Vagina (tissue), 2 donors: Measurements from ENCODE around the gene SRL.

Experiments
- CTCF ChIP-seq, 3 experiments: fragments of 450-650 bp in 2 of 3; fragments of 200-600 bp in 1 of 3; sonication (generic) in 1 of 3; IDR thresholded peaks; one replicate each; pipeline ENCODE4 v1.5.1; 2017 to 2019; ENCODE audit warnings: antibody characterized with exemption in 3 of 3, mild to moderate bottlenecking in 2 of 3, moderate library complexity in 2 of 3
- POLR2A ChIP-seq, 2 donors: fragments of 450-650 bp; IDR thresholded peaks; one replicate each; pipeline ENCODE4 v1.6.1; 2017; ENCODE audit warnings: antibody characterized with exemption in 2 of 2, mild to moderate bottlenecking in 2 of 2, moderate library complexity in 2 of 2

- TF ChIP-seq CTCF (IDR thresholded peaks at IDR 0.05), result no peak
- TF ChIP-seq POLR2A (IDR thresholded peaks at IDR 0.05), result no peak
Measured at GRCh38 chr16:4247460-4247784, 5.5 kb upstream of the SRL start.
